HG03378 (cell line): Measurements from ENCODE around the gene PURA.

Source experiments
- ATAC-seq: cut with Tn5 transposase; IDR thresholded peaks from one replicate; pipeline ENCODE4 v1.9.1; 2021; ENCODE audit warnings: mild to moderate bottlenecking, moderate library complexity; ENCODE audit not compliant: unreplicated experiment

Gene PURA

DNA sequence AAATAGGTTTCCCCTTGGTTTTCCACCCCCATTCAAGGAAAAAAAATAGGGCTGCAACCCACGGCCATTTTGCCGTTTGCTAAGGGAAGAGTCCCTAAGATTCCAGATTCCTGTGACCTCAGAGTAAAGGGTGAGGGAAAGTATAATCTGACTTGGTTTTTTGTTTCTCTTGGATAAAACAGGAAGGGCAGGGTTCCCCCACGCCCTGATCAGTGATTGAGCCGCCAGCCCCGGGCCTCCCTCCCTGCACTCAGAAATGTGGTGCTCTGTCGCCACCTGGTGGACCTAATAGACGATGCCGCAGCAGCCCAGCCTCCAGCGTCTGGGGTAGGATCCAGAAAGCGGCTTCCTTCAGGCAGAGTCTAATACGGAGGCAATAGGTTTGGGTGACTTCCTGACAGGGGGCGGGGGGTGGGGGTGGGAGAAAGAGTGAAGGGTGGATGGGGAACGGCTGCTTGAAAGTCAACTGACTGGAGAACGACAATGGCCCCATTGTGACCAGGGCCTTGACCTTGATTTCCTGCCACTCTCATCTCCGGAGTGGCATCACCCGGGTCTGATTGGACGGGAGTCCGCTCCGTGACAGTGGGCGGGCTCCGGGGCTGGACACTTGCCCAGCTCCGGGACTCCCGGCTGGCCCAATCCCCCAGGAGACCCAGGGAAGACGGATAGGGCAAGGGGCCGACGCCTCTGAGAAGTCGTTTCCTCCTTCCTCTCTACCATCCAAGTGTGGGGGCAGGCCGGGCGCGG, 43.3 kb downstream of the PURA start:
- peak; percentile 89 for ATAC-seq

DNA sequence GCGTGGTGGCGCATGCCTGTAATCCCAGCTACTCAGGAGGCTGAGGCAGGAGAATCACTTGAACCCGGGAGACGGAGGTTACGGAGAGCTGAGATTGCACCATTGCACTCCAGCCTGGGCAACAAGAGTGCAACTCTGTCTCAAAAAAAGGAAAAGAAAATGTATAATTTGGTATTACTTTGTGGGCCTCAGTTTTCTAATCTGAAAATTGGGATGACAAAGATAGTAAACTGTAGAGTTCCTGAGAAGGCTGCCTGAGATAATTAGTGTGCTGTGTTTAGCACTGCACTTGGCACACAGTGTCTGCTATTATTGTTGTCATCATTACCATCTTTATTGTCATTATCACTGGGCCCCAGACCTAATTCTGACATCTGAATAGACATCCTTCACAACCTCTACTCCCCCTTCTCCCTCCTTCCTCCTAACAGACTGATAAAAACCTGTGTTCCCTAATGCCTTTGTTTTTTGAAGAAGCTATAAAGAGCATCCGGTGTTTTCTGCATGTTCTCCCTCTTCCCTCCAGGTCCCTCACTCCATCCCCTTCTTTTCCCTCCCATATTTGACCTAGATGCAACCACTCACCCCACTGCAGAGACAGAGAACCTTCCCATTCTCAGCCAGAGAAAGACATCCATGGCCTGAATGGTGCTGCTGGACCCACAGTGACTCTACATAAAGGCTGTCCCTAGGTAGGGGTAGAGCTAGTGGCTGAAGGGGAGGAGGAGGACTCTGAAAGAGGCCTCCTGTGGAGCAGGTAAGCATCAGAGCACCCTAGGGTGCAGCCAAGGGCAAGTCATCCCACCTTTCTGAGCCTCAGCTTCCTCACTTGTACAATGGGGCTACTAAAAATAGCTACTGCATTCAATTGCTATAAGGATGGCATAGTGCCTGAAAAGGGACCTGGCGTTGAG, 45.4 kb downstream of the PURA start:
- ATAC-seq: no peak

DNA sequence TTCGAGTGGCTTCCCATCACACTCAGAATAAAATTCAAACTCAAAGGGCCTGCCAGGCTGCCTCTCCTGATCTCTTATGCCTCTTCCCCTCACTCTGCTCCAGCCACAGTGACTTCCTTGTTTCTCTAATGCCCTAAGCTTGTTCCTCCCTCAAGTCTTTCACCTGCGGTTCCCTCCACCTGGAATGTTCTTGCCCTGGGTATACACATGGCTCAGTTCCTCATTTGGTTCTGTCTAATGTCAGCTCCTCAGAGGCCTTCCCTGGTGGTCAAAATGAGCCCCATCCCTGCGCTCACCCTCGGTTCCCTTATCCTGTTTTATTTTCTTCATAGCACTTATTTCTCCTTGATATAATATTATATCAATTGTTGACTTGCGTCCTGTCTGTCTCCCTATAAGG, 48.4 kb downstream of the PURA start:
- no peak for ATAC-seq

DNA sequence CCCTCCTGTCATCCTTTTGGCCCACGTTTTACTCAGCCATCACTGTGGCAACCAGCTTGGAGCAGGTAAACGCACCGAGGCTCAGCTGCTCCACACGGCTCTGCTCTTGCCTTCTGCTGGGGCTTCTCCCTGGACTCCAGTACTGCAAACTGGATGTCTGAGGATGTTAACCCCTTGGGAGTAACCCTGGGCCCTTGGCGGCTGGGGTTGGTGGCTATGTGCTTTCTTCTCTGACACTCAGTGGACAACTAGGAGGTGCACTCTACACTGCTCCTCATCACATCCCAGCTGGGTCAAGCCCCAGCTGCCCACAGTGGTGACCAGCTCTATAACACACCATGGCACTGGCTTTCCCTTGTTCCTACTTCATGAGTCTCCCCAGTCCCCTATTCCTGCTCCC, 48.9 kb downstream of the PURA start:
- no peak for ATAC-seq

DNA sequence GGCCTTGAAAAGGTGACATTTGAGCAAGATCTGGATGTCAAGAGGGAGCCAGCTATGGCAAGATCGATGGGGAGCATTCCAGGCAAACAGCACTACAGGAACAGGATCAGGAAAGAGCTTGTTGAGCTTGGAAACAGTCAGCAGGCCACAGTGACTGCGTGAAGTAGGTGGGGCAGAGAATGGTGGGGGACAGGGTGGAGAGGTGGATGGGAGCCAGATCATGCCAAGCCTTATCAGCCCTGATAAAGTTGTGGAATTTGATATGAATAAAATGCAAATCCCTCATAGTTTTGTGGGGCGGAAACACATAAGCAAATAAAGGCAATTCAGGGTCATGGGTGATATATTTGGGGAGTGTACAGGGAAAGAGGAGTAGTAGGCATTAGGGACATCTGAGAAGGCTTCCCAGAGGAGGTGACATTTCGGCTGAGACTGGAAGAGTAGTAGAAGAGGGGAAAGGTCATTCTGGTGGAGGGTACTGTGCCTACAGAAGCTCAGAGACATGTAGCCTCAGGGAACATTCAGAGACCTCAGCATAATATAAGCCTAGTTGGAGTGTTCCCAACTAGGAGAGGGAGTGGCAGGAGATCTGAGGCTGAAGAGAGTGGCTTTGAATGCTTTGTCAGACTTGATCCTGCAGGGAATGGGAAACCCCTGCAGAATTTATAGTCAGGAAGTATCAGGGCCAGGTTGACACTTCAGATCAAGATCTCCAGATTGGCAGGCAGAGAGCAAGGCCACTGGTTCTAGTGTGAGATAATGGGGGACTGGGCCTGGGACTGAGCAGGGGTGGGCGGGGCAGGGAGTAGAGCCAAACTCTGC, 51.4 kb downstream of the PURA start:
- no peak for ATAC-seq

DNA sequence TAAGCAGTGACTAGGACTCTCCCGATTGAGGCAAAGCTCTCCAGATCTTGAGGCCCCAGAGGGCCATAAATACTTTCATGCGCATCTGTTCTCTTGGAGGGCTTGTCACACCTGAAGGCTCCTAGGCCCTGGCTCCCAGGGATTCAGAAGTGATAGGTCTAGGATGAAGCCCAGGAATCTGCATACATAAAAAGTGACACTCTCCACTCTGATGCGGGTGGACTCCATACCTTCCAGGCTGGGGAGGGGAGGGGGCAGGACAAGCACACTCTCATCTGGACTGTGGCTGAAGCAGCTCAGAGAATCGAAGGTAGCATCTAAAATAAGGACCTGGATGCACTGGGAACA, 52.0 kb downstream of the PURA start:
- no peak for ATAC-seq

DNA sequence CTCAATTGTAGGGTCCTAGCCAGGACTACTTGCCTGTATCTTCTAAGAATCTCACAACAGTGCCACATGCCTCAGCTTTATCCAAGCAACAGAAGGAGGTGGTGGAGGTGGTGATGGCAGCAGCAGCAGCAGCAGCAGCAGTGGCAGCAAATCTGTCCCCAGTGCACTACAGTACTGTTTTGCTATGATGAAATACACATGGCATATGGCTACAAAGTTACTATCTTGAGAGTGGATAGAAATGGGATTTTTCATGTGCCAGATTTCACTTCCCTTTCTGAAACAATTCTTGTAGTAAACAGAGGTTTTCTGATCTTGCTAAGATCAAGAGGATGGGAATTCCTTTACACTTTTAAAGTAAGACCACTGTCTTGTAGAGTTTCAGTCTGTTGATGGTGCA, 53.0 kb downstream of the PURA start:
- ATAC-seq: no peak

DNA sequence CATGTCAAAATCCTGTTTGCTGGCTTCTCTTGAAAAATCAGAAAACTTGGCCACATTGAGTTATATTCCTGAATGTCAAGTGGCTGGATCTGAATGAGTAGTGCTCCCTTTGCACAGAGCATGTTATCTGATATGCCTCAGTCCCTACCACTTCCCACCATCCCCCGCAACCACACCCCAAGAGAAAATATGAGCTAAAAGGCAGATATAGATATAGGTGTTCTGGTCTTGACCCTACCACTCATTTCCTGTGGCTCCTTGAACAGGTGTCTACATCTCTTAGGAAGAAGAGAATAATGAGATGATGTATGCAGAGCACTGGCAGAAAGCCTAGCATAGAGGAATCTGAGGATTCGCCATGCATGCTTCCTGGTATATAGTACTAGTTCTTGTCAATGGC, 54.5 kb downstream of the PURA start:
- no peak for ATAC-seq

DNA sequence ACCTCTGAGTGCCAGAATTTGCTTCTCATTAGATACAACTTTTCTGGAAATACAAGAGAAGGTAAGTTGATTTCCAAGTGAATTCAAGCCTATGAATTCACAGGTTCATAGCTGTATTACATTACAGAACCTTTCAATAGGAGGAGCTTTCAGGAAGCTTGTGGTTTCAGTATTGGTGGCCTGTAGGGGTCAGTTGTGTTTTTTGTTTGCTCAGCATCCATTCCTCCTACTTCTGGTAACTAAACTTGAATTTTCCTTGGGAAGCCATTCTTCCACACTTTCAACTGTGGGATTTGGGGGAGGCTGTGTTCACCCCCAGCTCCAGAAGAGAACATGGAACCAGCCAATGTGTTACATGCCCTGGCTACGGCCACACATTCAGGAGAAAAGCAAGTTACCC, 55.5 kb downstream of the PURA start:
- ATAC-seq: no peak

DNA sequence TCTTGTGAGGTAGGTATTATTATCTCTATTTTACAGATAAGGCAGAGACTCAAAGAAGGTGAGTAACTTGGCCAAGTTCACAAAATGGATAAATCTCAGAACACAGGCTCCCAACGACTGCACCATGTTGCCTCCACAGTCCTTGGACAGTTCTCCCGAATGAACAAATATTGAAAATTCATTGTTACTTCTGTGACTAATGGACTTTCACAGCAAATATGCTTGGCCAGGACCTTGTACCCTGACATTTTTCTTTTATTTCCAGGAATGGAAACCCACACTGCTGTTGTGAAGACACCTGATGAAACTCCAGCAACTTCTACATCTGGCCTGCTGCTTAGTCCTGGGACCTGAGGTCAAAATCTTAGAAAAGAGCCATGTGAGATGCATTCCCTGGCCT, 58.6 kb downstream of the PURA start:
- no peak for ATAC-seq

DNA sequence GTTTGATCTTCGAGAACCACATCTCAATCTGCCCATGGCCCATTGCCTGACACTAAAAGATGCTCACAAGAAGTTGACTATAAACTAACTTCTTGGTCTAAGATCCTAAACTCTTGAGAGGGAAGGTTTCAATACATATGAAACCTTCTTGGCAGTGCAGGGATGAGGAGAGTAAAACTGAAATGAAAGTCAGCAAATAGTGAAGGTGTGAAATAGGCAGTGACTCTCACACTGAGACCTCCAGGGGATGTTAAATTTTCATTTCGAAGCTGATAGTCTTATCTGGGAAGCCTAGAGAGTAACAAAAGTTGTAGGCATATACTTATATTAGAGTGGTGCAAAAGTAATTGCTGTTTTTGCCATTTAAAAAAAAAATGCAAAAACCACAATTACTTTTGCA, 60.1 kb downstream of the PURA start:
- ATAC-seq: no peak

DNA sequence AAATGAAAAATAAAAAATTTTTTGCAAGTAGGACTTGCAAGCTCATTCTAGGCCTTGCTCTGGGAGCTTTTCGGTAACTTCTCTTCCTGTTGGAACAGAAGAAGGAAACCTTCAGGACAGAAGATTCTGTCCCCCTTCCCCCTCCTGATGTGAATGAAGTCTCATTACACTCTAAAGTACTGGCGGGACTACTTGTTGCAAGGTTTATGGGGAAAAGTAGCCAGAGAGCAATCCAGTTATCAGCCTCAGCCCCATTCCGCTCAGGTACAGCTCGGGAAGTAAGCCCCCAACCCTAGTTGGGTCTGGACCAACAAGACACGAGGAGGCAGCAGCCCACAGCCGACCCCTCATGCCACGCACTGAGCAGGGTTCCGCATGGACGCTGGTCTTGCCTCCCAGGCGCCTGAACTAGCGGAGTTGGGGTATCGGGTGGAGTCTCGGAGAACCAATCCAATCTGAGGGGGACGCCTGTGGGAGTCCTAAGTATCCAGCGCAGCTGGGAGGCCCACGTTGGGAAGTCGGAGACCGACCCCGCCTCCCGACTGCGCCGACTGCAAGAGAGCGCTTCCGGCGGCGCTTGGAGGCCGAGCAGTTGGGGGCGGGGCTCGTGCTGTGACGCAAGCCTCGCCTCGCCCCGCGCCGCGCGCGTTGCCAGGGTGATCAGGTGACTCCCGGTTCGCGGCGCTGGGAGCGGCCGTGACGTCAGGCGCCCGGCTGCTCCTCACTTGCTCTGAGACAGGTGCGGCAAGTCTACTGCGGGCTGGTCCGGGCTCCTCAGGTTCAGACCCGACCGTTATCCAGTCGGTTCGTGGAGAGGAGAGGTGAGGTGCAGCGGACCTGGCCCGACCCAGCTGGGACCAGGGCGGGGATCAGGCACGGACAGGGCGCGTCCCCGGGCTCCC, 60.8 kb downstream of the PURA start, which contains the start of gene CYSTM1:
Gene CYSTM1 (plus strand): TSS at position 724 of the 902 bp plus-strand sequence. CDS start 19,278 bp downstream, outside the sequence.
- ATAC-seq: peak; percentile 79
